ENCODE measurements around the gene THOC2.

The THOC2 gene

GRCh38 chrX:123732670-123733363 is at the start of gene THOC2 (continued):
- TF ChIP-seq ZNF548 (tag by site-specific recombination; IDR thresholded peaks at IDR 0.05) (0 out of 2 replicates have a peak, but pooled peaks have one; percentile 30), SP3 (tag by site-specific recombination; IDR thresholded peaks at IDR 0.05) (peak; percentile 86), ZNF837 (tag by site-specific recombination; IDR thresholded peaks at IDR 0.05) (no peak), ZNF394 (tag by site-specific recombination; IDR thresholded peaks at IDR 0.05; ENCODE audit: borderline replicate concordance) (peak; percentile 43; the same call in 1 of the 2 replicates), ZNF600 (tag by site-specific recombination; IDR thresholded peaks at IDR 0.05) (no peak), GLI4 (tag by site-specific recombination; IDR thresholded peaks at IDR 0.05) (no peak), ZNF473 (tag by site-specific recombination; IDR thresholded peaks at IDR 0.05) (no peak), ZNF518A (tag by site-specific recombination; conservative IDR thresholded peaks at IDR 0.05; ENCODE audit: low read depth) (peak; percentile 56), ZNF335 (tag by site-specific recombination; conservative IDR thresholded peaks at IDR 0.05) (peak; percentile 59), ZBTB8A (tag by site-specific recombination; IDR thresholded peaks at IDR 0.05) (peak; percentile 52; the same call in 1 of the 2 replicates), REPIN1 (tag by site-specific recombination; IDR thresholded peaks at IDR 0.05; ENCODE audit: low read depth) (no peak), ZEB2 (tag by site-specific recombination; IDR thresholded peaks at IDR 0.05) (peak; percentile 61; the same call in 1 of the 2 replicates), ZNF16 (tag by site-specific recombination; IDR thresholded peaks at IDR 0.05; ENCODE audit: low read depth) (no peak), ZNF792 (tag by site-specific recombination; IDR thresholded peaks at IDR 0.05) (no peak), HOXD13 (CRISPR knock-in tag; IDR thresholded peaks at IDR 0.05; ENCODE audit: borderline replicate concordance) (no peak), ZNF596 (tag by site-specific recombination; IDR thresholded peaks at IDR 0.05) (peak; percentile 47; the same call in 1 of the 2 replicates), ZSCAN18 (tag by site-specific recombination; IDR thresholded peaks at IDR 0.05) (no peak), ZNF19 (tag by site-specific recombination; IDR thresholded peaks at IDR 0.05; ENCODE audit: low read depth) (no peak), INSM2 (tag by site-specific recombination; IDR thresholded peaks at IDR 0.05) (no peak), ZNF26 (tag by site-specific recombination; IDR thresholded peaks at IDR 0.05) (no peak), ZNF704 (tag by site-specific recombination; IDR thresholded peaks at IDR 0.05) (no peak), ZNF76 (tag by site-specific recombination; IDR thresholded peaks at IDR 0.05; ENCODE audit: borderline replicate concordance, low read depth) (peak; percentile 89), SP2 (tag by site-specific recombination; IDR thresholded peaks at IDR 0.05) (peak; percentile 80), ZSCAN16 (tag by site-specific recombination; IDR thresholded peaks at IDR 0.05) (no peak), ZFP3 (tag by site-specific recombination; IDR thresholded peaks at IDR 0.05; ENCODE audit: low read depth) (peak; percentile 78), ZNF580 (tag by site-specific recombination; IDR thresholded peaks at IDR 0.05) (peak; percentile 66; the same call in 1 of the 2 replicates), ZNF513 (tag by site-specific recombination; IDR thresholded peaks at IDR 0.05) (no peak)

Data from HEK293 (cell line).